ENCODE results near the gene RGS3. TPM values are rescaled to one million over a fixed set of nuclear protein-coding genes. Genes with fewer than 3 reads are reported as not detected.
"Not testable (repeated sequence)": the region's sequence is repeated elsewhere in the genome, so short reads cannot be mapped to it uniquely, and the experiment has no call there.

Gene RGS3
- total RNA-seq, 4 donors from 2014 or later = 16.2 to 75.6 (median 54.9) TPM

DNA sequence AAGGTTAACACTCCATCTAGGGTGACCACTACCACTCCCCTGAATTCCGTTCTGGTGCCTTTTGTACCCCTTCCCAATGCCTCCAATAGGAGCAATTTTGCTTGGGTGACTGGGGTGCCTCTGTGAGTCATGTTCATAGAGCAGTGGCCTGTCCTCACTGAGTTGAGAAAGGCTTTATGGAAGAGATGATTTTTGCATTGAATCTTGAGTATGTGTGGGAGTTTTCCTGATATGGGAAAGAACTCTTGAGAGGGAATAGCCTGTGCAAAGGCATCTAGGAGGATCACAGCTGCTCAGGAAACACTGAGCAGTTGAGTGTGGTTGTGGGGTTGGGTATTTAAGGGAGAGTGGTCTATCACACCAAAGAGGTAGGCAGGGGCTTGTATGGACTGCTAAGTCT lies 36.8 kb upstream of the RGS3 start:
- Histone ChIP-seq H3K4me3 (no peak overlapping the region), H3K9me3 (no peaks in the 10 kb centered on the region), H3K4me1 (no peaks in the 10 kb centered on the region), H3K27me3 (no peaks in the 10 kb centered on the region), H3K27ac (no peak overlapping the region), H3K36me3 (no peaks in the 10 kb centered on the region)
- no peak for DNase-seq
- intact Hi-C loops (cut with DNase I; ENCODE audit: low total_unique reads) = no loop called here
- no peak for TF ChIP-seq POLR2A (IDR thresholded peaks at IDR 0.05)
- TF ChIP-seq, protein P1, sequence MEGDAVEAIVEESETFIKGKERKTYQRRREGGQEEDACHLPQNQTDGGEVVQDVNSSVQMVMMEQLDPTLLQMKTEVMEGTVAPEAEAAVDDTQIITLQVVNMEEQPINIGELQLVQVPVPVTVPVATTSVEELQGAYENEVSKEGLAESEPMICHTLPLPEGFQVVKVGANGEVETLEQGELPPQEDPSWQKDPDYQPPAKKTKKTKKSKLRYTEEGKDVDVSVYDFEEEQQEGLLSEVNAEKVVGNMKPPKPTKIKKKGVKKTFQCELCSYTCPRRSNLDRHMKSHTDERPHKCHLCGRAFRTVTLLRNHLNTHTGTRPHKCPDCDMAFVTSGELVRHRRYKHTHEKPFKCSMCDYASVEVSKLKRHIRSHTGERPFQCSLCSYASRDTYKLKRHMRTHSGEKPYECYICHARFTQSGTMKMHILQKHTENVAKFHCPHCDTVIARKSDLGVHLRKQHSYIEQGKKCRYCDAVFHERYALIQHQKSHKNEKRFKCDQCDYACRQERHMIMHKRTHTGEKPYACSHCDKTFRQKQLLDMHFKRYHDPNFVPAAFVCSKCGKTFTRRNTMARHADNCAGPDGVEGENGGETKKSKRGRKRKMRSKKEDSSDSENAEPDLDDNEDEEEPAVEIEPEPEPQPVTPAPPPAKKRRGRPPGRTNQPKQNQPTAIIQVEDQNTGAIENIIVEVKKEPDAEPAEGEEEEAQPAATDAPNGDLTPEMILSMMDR (IDR thresholded peaks at IDR 0.05) = no peak

DNA sequence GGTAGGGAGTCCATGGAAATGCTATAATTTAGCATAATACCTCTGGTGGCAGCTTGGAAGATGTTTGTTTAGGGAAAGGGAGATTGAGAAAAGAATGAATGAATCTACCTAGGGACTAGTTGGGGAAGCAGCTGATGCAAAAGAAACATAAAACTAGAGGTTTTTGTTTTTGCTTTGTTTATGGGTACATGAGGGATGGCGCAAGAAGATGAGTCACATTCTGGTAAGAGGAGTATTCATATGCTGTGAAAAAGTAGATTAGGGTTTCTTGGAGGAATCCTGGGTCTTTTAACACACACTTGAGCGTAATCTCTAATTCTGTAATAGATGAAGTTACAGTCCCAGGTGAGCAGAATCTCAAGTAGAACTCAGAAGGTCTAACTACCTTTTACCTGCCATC lies 35.9 kb upstream of the RGS3 start:
- no peak for TF ChIP-seq POLR2A (IDR thresholded peaks at IDR 0.05)
- TF ChIP-seq, protein P1 (IDR thresholded peaks at IDR 0.05) = no peak
- H3K27me3 ChIP-seq = no peaks in the 10 kb centered on the region
- no peak overlapping the region for H3K4me3 ChIP-seq
- no peaks in the 10 kb centered on the region for H3K36me3 ChIP-seq
- no peaks in the 10 kb centered on the region for H3K4me1 ChIP-seq
- no peak overlapping the region for H3K27ac ChIP-seq
- no peak for DNase-seq
- intact Hi-C loops (cut with DNase I; ENCODE audit: low total_unique reads) = no loop called here
- H3K9me3 ChIP-seq = no peaks in the 10 kb centered on the region

DNA sequence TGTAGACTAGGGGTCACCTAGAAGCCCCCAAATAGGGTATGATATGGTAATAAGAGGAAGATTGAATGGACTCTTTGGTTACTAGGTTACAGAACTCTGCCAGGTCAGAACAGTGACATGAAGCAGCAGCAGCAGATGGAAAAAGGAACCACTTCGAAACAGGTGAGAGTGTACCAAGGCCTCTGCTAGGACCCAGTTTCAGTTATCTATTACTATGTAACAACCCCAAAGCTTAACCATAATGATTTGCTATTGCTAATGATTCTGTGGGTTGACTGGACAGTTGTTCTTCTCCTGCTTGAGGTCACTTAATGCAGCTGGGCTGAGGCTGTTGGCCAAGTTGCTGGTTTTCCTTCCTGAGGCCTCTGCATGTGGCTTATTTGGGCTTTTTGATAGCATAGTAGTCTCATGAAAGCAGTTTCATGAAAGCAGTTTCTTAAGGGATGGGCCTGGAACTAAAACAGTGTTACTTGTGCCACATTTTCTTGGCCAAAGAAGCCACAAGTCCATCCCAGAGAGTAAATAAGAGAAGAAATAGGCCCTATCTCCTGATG lies 35.4 kb upstream of the RGS3 start:
- intact Hi-C loops (cut with DNase I; ENCODE audit: low total_unique reads) = no loop called here
- DNase-seq = no peak
- TF ChIP-seq, protein P1 (IDR thresholded peaks at IDR 0.05) = no peak
- TF ChIP-seq POLR2A (IDR thresholded peaks at IDR 0.05) = no peak
- no peaks in the 10 kb centered on the region for H3K4me1 ChIP-seq
- H3K27me3 ChIP-seq = no peaks in the 10 kb centered on the region
- no peak overlapping the region for H3K4me3 ChIP-seq
- no peaks in the 10 kb centered on the region for H3K36me3 ChIP-seq
- H3K9me3 ChIP-seq = no peaks in the 10 kb centered on the region
- no peak overlapping the region for H3K27ac ChIP-seq

DNA sequence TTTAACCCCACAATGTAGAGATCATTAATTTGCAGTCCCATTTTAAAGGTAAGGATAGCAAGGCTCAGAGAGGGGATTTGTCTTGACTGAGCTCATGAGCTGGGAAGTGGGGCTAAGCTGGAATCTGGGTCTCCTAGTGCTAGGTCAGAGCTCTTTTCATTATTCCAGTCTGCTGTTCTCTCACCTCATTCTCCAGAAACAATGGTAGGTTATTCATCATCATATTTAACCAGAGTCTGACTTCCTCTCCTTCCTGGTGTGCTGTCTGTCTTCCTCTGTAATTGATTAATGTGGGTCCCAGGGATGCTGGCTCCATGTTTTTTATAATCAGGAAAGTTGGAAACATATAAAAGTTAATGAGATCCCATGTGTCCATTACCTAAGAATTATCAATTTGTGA lies 32.3 kb upstream of the RGS3 start:
- Histone ChIP-seq H3K27me3 (no peaks in the 10 kb centered on the region), H3K9me3 (no peaks in the 10 kb centered on the region), H3K27ac (no peak overlapping the region), H3K36me3 (no peaks in the 10 kb centered on the region), H3K4me1 (no peaks in the 10 kb centered on the region), H3K4me3 (no peak overlapping the region)
- TF ChIP-seq, protein P1 (IDR thresholded peaks at IDR 0.05) = no peak
- TF ChIP-seq POLR2A (IDR thresholded peaks at IDR 0.05) = no peak
- DNase-seq = no peak
- intact Hi-C loops (cut with DNase I; ENCODE audit: low total_unique reads) = no loop called here

DNA sequence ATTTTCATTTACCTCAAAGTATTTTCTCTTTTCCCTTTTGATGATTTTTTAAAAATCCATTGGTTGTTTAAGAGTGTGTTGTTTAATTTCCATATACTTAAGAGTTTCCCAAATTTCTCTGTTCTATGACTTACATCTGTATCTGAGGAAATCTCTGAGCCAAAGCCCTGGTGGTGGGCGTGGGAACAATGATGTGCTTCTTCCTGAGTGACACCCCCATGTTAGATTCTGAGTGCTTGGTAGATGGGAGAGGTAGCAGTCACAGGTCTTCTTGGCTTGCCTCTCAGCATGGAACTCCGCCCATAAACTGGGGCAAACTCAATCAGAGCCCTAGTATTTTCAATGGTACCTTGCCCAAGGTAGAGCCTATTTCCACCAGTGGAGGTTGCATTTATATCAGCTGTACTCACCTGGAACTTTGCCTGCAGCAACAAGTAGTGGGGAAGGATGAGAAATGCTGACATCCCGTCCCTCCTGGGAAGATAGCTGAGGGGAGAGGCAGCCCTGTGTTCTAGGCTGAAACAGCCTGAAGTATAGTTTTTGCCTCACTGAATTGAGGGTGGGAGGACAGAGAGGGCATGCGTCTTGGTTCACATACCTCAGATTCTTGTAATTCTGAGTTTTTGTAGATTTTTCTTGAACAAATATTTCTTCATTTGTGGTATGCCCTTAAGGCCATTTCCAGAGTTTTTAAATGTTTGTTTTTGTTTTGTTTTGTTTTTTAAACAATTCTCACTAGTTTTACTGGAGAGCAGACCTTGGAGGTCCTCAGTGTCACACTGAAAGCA lies 26.6 kb upstream of the RGS3 start:
- DNase-seq = no peak
- TF ChIP-seq, protein P1 (IDR thresholded peaks at IDR 0.05) = no peak
- TF ChIP-seq POLR2A (IDR thresholded peaks at IDR 0.05) = no peak
- Histone ChIP-seq H3K4me3 (no peak overlapping the region), H3K27me3 (no peaks in the 10 kb centered on the region), H3K36me3 (no peaks in the 10 kb centered on the region), H3K9me3 (no peaks in the 10 kb centered on the region), H3K27ac (no peak overlapping the region), H3K4me1 (no peaks in the 10 kb centered on the region)
- intact Hi-C loops (cut with DNase I; ENCODE audit: low total_unique reads) = no loop called here

DNA sequence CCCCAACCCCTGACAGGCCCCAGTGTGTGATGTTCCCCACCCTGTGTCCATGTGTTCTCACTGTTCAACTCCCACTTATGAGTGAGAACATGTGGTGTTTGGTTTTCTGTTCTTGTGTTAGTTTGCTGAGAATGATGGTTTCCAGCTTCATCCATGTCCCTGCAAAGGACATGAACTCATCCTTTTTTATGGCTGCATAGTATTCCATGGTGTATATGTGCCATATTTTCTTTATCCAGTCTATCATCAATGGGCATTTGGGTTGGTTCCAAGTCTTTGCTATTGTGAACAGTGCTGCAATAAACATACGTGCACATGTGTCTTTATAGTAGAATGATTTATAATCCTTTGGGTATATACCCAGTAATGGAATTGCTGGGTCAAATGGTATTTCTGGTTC lies 25.8 kb upstream of the RGS3 start:
- H3K4me3 ChIP-seq; H3K27ac ChIP-seq; H3K36me3 ChIP-seq; DNase-seq; intact Hi-C loops (cut with DNase I; ENCODE audit: low total_unique reads); H3K27me3 ChIP-seq; H3K9me3 ChIP-seq; H3K4me1 ChIP-seq: not testable (repeated sequence)
